ENCODE measurements around the gene LPAR6. TPM values are rescaled to one million over a fixed set of nuclear protein-coding genes. Genes with fewer than 3 reads are reported as not detected.

LPAR6 gene
- total RNA-seq, 2 donors from 2014 or later = 24.8 to 46.6 TPM

GRCh38 chr13:48414501-48414900 is 1.6 kb upstream of the LPAR6 start:
- no peak overlapping the region for H3K4me3 ChIP-seq
- no peak overlapping the region for H3K27ac ChIP-seq
- ATAC-seq (ENCODE audit: insufficient number of reproducible peaks, low FRiP score, low read depth) (no peak), DNase-seq (ENCODE audit: low spot score) (no peak)
- no peaks in the 10 kb centered on the region for H3K9me3 ChIP-seq
- no peaks in the 10 kb centered on the region for H3K36me3 ChIP-seq
- TF ChIP-seq, protein P1, sequence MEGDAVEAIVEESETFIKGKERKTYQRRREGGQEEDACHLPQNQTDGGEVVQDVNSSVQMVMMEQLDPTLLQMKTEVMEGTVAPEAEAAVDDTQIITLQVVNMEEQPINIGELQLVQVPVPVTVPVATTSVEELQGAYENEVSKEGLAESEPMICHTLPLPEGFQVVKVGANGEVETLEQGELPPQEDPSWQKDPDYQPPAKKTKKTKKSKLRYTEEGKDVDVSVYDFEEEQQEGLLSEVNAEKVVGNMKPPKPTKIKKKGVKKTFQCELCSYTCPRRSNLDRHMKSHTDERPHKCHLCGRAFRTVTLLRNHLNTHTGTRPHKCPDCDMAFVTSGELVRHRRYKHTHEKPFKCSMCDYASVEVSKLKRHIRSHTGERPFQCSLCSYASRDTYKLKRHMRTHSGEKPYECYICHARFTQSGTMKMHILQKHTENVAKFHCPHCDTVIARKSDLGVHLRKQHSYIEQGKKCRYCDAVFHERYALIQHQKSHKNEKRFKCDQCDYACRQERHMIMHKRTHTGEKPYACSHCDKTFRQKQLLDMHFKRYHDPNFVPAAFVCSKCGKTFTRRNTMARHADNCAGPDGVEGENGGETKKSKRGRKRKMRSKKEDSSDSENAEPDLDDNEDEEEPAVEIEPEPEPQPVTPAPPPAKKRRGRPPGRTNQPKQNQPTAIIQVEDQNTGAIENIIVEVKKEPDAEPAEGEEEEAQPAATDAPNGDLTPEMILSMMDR (IDR thresholded peaks at IDR 0.05) = no peak
- H3K4me1 ChIP-seq (ENCODE audit: control insufficient read depth in 1 of 2, low read depth in 2 of 2) = peaks cover 5 to 12% of the 10 kb centered on the region in 2 donors
- H3K27me3 ChIP-seq (replicated peaks; ENCODE audit: insufficient read depth) = no peaks in the 10 kb centered on the region

DNA sequence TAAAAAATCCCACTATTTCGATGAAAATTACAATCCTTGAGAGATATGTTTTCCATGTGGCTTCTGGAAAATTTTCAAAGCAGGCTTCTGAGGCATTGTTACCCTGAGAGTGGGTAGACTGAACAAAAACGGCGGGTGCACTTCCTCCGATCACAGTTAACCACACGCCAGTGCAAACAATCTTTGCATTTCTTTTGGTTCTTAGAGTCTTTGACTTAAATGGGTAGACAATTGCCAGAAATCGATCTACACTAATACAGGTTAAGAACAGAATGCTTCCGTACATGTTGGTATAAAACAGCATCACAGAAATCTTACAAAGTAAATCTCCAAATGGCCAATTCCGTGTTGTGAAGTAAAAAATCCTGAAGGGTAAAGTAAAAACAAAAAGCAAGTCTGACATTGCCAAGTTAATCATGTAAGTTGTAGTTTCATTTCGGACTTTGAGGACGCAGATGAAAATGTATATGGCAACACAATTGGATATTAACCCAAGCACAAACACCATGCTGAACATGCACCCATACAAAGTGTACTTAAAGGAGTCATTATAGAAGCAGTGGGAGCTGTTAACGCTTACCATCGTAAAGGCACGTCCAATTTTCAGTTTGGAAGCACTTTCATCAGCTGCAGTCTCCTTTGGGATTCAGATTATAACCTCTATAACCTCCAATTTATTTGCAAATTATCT is 927 bp downstream of the LPAR6 start:
- Histone ChIP-seq H3K9me3 (no peaks in the 10 kb centered on the region), H3K27me3 (replicated peaks; ENCODE audit: insufficient read depth) (no peaks in the 10 kb centered on the region), H3K4me1 (ENCODE audit: control insufficient read depth in 1 of 2, low read depth in 2 of 2) (peaks cover 12 to 24% of the 10 kb centered on the region in 2 donors), H3K36me3 (no peaks in the 10 kb centered on the region), H3K27ac (peak overlapping the region; percentile 72 to 76), H3K4me3 (peak overlapping the region; percentile 71)
- TF ChIP-seq, protein P1 (IDR thresholded peaks at IDR 0.05) = no peak
- no peak for DNase-seq (ENCODE audit: low spot score)
- no peak for ATAC-seq (ENCODE audit: insufficient number of reproducible peaks, low FRiP score, low read depth)

DNA sequence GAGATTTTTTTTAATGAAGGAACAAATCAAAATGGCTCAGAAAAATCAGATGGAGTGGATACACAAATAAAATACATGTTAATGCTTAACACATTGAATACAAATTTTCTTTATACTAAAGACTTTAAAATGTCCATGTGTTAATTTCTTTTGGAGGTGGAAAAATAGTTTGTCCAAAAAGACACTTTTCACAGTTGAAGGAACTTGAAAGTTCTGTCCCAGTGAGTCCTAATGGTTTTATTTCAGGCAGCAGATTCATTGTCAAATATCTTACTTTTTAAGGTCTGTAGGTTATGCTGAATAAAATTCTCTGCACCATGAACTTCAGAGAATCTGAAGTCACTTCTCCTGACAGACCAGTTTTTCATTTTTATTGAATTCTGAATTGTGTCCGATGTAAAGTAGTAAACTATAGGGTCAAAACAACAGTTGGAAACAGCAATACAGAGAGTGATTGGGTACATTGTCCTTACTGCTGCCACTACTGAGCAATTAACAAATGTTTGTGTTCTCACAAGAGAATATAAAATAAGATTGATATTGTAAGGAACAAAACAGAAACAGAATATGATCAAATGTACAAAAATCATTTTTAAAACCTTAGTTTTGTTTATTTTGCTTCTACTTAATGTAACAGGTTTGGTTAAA is 1.6 kb downstream of the LPAR6 start:
- Histone ChIP-seq H3K27ac (peak overlapping the region; percentile 72 to 76), H3K36me3 (no peaks in the 10 kb centered on the region), H3K4me3 (peak overlapping the region; percentile 71), H3K27me3 (replicated peaks; ENCODE audit: insufficient read depth) (no peaks in the 10 kb centered on the region), H3K9me3 (no peaks in the 10 kb centered on the region), H3K4me1 (ENCODE audit: control insufficient read depth in 1 of 2, low read depth in 2 of 2) (peaks cover 15 to 25% of the 10 kb centered on the region in 2 donors)
- DNase-seq (ENCODE audit: low spot score) = no peak
- TF ChIP-seq, protein P1 (IDR thresholded peaks at IDR 0.05) = no peak
- ATAC-seq (ENCODE audit: insufficient number of reproducible peaks, low FRiP score, low read depth) = no peak

GRCh38 chr13:48410199-48410598 is 2.7 kb downstream of the LPAR6 start:
- H3K27ac ChIP-seq = peak overlapping the region in 1 of 2 donors; percentile 56
- ATAC-seq (ENCODE audit: insufficient number of reproducible peaks, low FRiP score, low read depth) = no peak
- no peak for DNase-seq (ENCODE audit: low spot score)
- TF ChIP-seq, protein P1 (IDR thresholded peaks at IDR 0.05) = no peak
- H3K4me1 ChIP-seq (ENCODE audit: control insufficient read depth in 1 of 2, low read depth in 2 of 2) = peaks cover 14 to 33% of the 10 kb centered on the region in 2 donors
- H3K9me3 ChIP-seq = no peaks in the 10 kb centered on the region
- no peaks in the 10 kb centered on the region for H3K27me3 ChIP-seq (replicated peaks; ENCODE audit: insufficient read depth)
- no peaks in the 10 kb centered on the region for H3K36me3 ChIP-seq
- H3K4me3 ChIP-seq = peak overlapping the region; percentile 71

DNA sequence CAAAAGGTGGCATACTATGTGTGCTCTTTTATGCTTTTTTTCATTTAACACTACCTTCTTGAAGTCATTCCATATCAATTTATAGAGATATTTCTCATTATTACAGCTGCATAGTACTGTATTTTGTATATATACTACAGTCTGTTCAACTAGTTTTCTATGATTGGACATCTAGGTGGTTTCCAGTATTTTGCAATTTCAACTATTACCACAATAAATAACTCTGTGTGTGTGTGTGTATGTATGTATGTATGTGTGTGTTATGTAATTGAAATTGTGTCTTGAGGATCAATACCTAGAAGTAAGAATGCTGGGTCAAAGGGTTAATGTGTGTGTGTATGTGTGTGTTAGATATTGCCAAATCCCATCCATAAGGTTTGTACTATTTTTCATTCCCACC is 7.0 kb downstream of the LPAR6 start:
- TF ChIP-seq, protein P1 (IDR thresholded peaks at IDR 0.05) = no peak
- no peaks in the 10 kb centered on the region for H3K9me3 ChIP-seq
- no peak for ATAC-seq (ENCODE audit: insufficient number of reproducible peaks, low FRiP score, low read depth)
- no peak overlapping the region for H3K4me3 ChIP-seq
- H3K4me1 ChIP-seq (ENCODE audit: control insufficient read depth in 1 of 2, low read depth in 2 of 2) = peaks cover 23 to 69% of the 10 kb centered on the region in 2 donors
- peak overlapping the region in 1 of 2 donors; percentile 71 for H3K27ac ChIP-seq
- H3K36me3 ChIP-seq = no peaks in the 10 kb centered on the region
- H3K27me3 ChIP-seq (replicated peaks; ENCODE audit: insufficient read depth) = no peaks in the 10 kb centered on the region
- DNase-seq (ENCODE audit: low spot score) = no peak

All from thoracic aorta (tissue), 2 donors.